Esophagus (tissue), 2 donors: Measurements from ENCODE around the gene C19orf38. TPM values are rescaled to one million over a fixed set of nuclear protein-coding genes. Genes with fewer than 3 reads are reported as not detected.
A peak's percentile ranks its signal among the peaks of the same experiment; 100 is the strongest.
"Not testable (repeated sequence)": the region's sequence is repeated elsewhere in the genome, so short reads cannot be mapped to it uniquely, and the experiment has no call there.

Experiments used
- H3K27ac ChIP-seq, 2 donors: one replicate each; pipeline ENCODE4 v1.5.1; 2013; ENCODE audit warnings: low read depth in 2 of 2, mild to moderate bottlenecking in 2 of 2, inconsistent platforms in 1 of 2, low read length in 1 of 2, moderate library complexity in 1 of 2
- H3K27me3 ChIP-seq, 2 donors: one replicate each; pipeline ENCODE4 v1.6.1; 2013; ENCODE audit warnings: low read length in 2 of 2, control low read depth in 1 of 2, mild to moderate bottlenecking in 1 of 2; ENCODE audit not compliant: insufficient read depth in 2 of 2, control insufficient read depth in 1 of 2
- H3K36me3 ChIP-seq, 2 donors: one replicate each; pipeline ENCODE4 v1.6.1; 2013; ENCODE audit warnings: low read length in 1 of 2; ENCODE audit not compliant: control insufficient read depth in 2 of 2, insufficient read depth in 2 of 2
- H3K4me1 ChIP-seq, 2 donors: one replicate each; pipeline ENCODE4 v1.6.1; 2013; ENCODE audit warnings: low read length in 1 of 2; ENCODE audit not compliant: control insufficient read depth in 2 of 2, insufficient read depth in 2 of 2
- H3K4me3 ChIP-seq, 2 donors: one replicate each; pipeline ENCODE4 v1.5.1; 2013; ENCODE audit warnings: low read length in 2 of 2, mild to moderate bottlenecking in 2 of 2, low read depth in 1 of 2, moderate library complexity in 1 of 2
- H3K9me3 ChIP-seq, 2 donors: one replicate each; pipeline ENCODE4 v1.6.1; 2013; ENCODE audit warnings: mild to moderate bottlenecking in 2 of 2, low read depth in 1 of 2, low read length in 1 of 2, moderate library complexity in 1 of 2; ENCODE audit not compliant: control insufficient read depth in 2 of 2, insufficient read depth in 1 of 2
- WGBS, 2 donors: extraction: QIAGEN DNeasy Blood & Tissue Kit; methylation state at CpG; one replicate each; pipeline ENCODE4 v1.1.7; 2013; 5-methylcytosine and 5-hydroxymethylcytosine counted together
- polyA plus RNA-seq, 2 donors: library from polyadenylated mRNA; stranded (reverse); fragments of 200-250 nt; gene quantifications; one replicate each; pipeline ENCODE4 v1.2.3, GENCODE V29; 2013
- donor health status: healthy with polysubstance abuse.
- donor health status: Bipolar disorder and iron deficiency.

The C19orf38 gene
- polyA plus RNA-seq, 2 donors: 0.19 to 0.20 TPM

- Histone ChIP-seq H3K4me1 (no peaks in the 10 kb centered on the region), H3K27me3 (no peaks in the 10 kb centered on the region), H3K9me3 (no peaks in the 10 kb centered on the region), H3K36me3 (no peaks in the 10 kb centered on the region), H3K27ac (no peak overlapping the region), H3K4me3 (no peak overlapping the region)
- WGBS, 2 donors: 78 to 89% methylated on average over 2 of the region's 2 CpGs
Measured at GRCh38 chr19:10846500-10847202, 1.6 kb upstream of the C19orf38 start.

- Histone ChIP-seq H3K36me3 (no peaks in the 10 kb centered on the region), H3K27ac (no peak overlapping the region), H3K27me3 (no peaks in the 10 kb centered on the region), H3K4me3 (no peak overlapping the region), H3K9me3 (no peaks in the 10 kb centered on the region), H3K4me1 (no peaks in the 10 kb centered on the region)
- WGBS, 2 donors: 89 to 96% methylated on average over 5 of the region's 5 CpGs
Measured at GRCh38 chr19:10850631-10851030, 2.4 kb downstream of the C19orf38 start.

GRCh38 chr19:10852098-10852800 lies 4.0 kb downstream of the C19orf38 start:
- H3K36me3 ChIP-seq: no peaks in the 10 kb centered on the region
- no peaks in the 10 kb centered on the region for H3K27me3 ChIP-seq
- no peaks in the 10 kb centered on the region for H3K4me1 ChIP-seq
- H3K27ac ChIP-seq: no peak overlapping the region
- no peaks in the 10 kb centered on the region for H3K9me3 ChIP-seq
- WGBS, 2 donors: 76 to 81% methylated on average over 7 of the region's 7 CpGs
- no peak overlapping the region for H3K4me3 ChIP-seq

- H3K27ac ChIP-seq: no peak overlapping the region
- H3K27me3 ChIP-seq: no peaks in the 10 kb centered on the region
- 76 to 78% methylated on average over 7 of the region's 7 CpGs for WGBS, 2 donors
- no peaks in the 10 kb centered on the region for H3K9me3 ChIP-seq
- no peaks in the 10 kb centered on the region for H3K4me1 ChIP-seq
- H3K36me3 ChIP-seq: no peaks in the 10 kb centered on the region
- no peak overlapping the region for H3K4me3 ChIP-seq
Measured at GRCh38 chr19:10852941-10853340, 4.7 kb downstream of the C19orf38 start.

- no peak overlapping the region for H3K4me3 ChIP-seq
- WGBS, 2 donors: 71 to 76% methylated on average over 7 of the region's 7 CpGs
- no peaks in the 10 kb centered on the region for H3K36me3 ChIP-seq
Measured at GRCh38 chr19:10854350-10855089, 6.3 kb downstream of the C19orf38 start.

GRCh38 chr19:10855879-10856522 lies 7.8 kb downstream of the C19orf38 start:
- no peaks in the 10 kb centered on the region for H3K9me3 ChIP-seq
- H3K27ac ChIP-seq: no peak overlapping the region
- H3K27me3 ChIP-seq: no peaks in the 10 kb centered on the region
- H3K36me3 ChIP-seq: no peaks in the 10 kb centered on the region
- no peak overlapping the region for H3K4me3 ChIP-seq
- no peaks in the 10 kb centered on the region for H3K4me1 ChIP-seq
- WGBS, 2 donors: 68 to 71% methylated on average over 5 of the region's 5 CpGs

More at GRCh38 chr19:10854350-10855089, 6.3 kb downstream of the C19orf38 start:
- no peaks in the 10 kb centered on the region for H3K4me1 ChIP-seq
- no peaks in the 10 kb centered on the region for H3K9me3 ChIP-seq
- no peaks in the 10 kb centered on the region for H3K27me3 ChIP-seq
- H3K27ac ChIP-seq: peak overlapping the region in 1 of 2 donors; percentile 45

GRCh38 chr19:10856899-10857298 lies 8.7 kb downstream of the C19orf38 start:
- H3K4me3 ChIP-seq: not testable (repeated sequence)
- WGBS, 2 donors: 94% methylated on average over 1 of the region's 1 CpG

GRCh38 chr19:10858204-10858828 lies 10.1 kb downstream of the C19orf38 start:
- no peaks in the 10 kb centered on the region for H3K4me1 ChIP-seq
- no peak overlapping the region for H3K27ac ChIP-seq
- H3K27me3 ChIP-seq: no peaks in the 10 kb centered on the region
- no peak overlapping the region for H3K4me3 ChIP-seq
- no peaks in the 10 kb centered on the region for H3K9me3 ChIP-seq
- WGBS, 2 donors: 50 to 59% methylated on average over 4 of the region's 4 CpGs
- H3K36me3 ChIP-seq: no peaks in the 10 kb centered on the region

More at GRCh38 chr19:10856899-10857298, 8.7 kb downstream of the C19orf38 start:
- H3K9me3 ChIP-seq, H3K27me3 ChIP-seq, H3K4me1 ChIP-seq, H3K27ac ChIP-seq, H3K36me3 ChIP-seq: not testable (repeated sequence)

- Histone ChIP-seq H3K27ac (no peak overlapping the region), H3K4me3 (no peak overlapping the region), H3K4me1 (no peaks in the 10 kb centered on the region), H3K27me3 (no peaks in the 10 kb centered on the region), H3K9me3 (no peaks in the 10 kb centered on the region), H3K36me3 (no peaks in the 10 kb centered on the region)
- 71 to 75% methylated on average over 7 of the region's 7 CpGs for WGBS, 2 donors
Measured at GRCh38 chr19:10861103-10861651, 13.0 kb downstream of the C19orf38 start.
